Endodermal cell (in vitro differentiated cells): ENCODE data around the gene FAM83E. TPM values are rescaled to one million over a fixed set of nuclear protein-coding genes. Genes with fewer than 3 reads are reported as not detected.
A peak's percentile ranks its signal among the peaks of the same experiment; 100 is the strongest.

Source experiments
- DNase-seq: peaks from one replicate; pipeline ENCODE4 v3.0.0-alpha.2; 2017
- H3K27ac ChIP-seq: 2 replicates; pipeline ENCODE4 v1.5.1; 2013; ENCODE audit warnings: mild to moderate bottlenecking, low read depth, low read length, moderate library complexity
- H3K27me3 ChIP-seq: 2 replicates; pipeline ENCODE4 v1.6.1; 2013; ENCODE audit warnings: mild to moderate bottlenecking, low read length, moderate library complexity; ENCODE audit not compliant: insufficient read depth, control insufficient read depth, poor library complexity, severe bottlenecking
- H3K36me3 ChIP-seq: 2 replicates; pipeline ENCODE4 v1.7.0; 2013; ENCODE audit warnings: mild to moderate bottlenecking, low read length, moderate library complexity; ENCODE audit not compliant: control insufficient read depth, insufficient read depth
- H3K4me1 ChIP-seq: one replicate; pipeline ENCODE4 v1.7.0; 2013; ENCODE audit warnings: low read length; ENCODE audit not compliant: control insufficient read depth, insufficient read depth
- H3K4me3 ChIP-seq: 2 replicates; pipeline ENCODE4 v1.5.1; 2013; ENCODE audit warnings: mild to moderate bottlenecking, low read length, moderate library complexity
- H3K9ac ChIP-seq: 2 replicates; pipeline ENCODE4 v1.6.1; 2013; ENCODE audit warnings: mild to moderate bottlenecking, low read length, moderate library complexity; ENCODE audit not compliant: poor library complexity, severe bottlenecking; ENCODE audit errors: extremely low read depth
- H3K9me3 ChIP-seq: 2 replicates; pipeline ENCODE4 v1.6.1; 2013; ENCODE audit warnings: mild to moderate bottlenecking, low read length, moderate library complexity; ENCODE audit not compliant: control insufficient read depth
- H3K27ac Mint-ChIP-seq: 2 replicates; pipeline ENCODE4 v1.8.0; 2020; ENCODE audit warnings: mixed read lengths
- H3K27me3 Mint-ChIP-seq: 2 replicates; pipeline ENCODE4 v1.8.0; 2021; ENCODE audit warnings: mild to moderate bottlenecking, mixed read lengths; ENCODE audit not compliant: insufficient read depth
- H3K36me3 Mint-ChIP-seq: 2 replicates; pipeline ENCODE4 v1.8.0; 2020; ENCODE audit warnings: low read depth, mixed read lengths
- H3K4me1 Mint-ChIP-seq: 2 replicates; pipeline ENCODE4 v1.8.0; 2020; ENCODE audit warnings: mixed read lengths
- H3K4me3 Mint-ChIP-seq: 2 replicates; pipeline ENCODE4 v1.8.0; 2020; ENCODE audit warnings: mild to moderate bottlenecking, moderate library complexity, mixed read lengths
- H3K9me3 Mint-ChIP-seq: 2 replicates; pipeline ENCODE4 v1.8.0; 2020; ENCODE audit warnings: mild to moderate bottlenecking, mixed read lengths
- CTCF ChIP-seq: fragments of 200-600 bp; sonication (generic); conservative IDR thresholded peaks from 2 replicates; pipeline ENCODE4 v1.5.0; 2021; ENCODE audit warnings: antibody characterized with exemption, mild to moderate bottlenecking
- WGBS, 2 experiments: methylation state at CpG; one replicate each; pipeline versions ENCODE4 v1.1.5 to v1.1.7; 2013; ENCODE audit warnings: missing lambda C conversion rate in 2 of 2, mixed read lengths in 1 of 2; ENCODE audit not compliant: insufficient coverage in 1 of 2, insufficient read length in 1 of 2; 5-methylcytosine and 5-hydroxymethylcytosine counted together
- total RNA-seq, 2 donors: library from RNA; stranded (reverse); fragmentation: NEBNext Ultra II Directional in 1 of 2; extraction: Animal tissue kit (Norgen Biotek cat#: 25700) in 1 of 2; gene quantifications; 2 replicates in 1 of 2; 3 replicates in 1 of 2; pipeline ENCODE4 v1.2.1, GENCODE V29; 2021

FAM83E gene
- total RNA-seq, 2 donors from 2014 or later: 4.4 to 5.7 TPM

GRCh38 chr19:48630296-48631063, 15.6 kb upstream of the FAM83E start:
- WGBS, 2 experiments: 10 to 17% methylated on average over 28 to 47 of the region's 47 CpGs
- Mint-ChIP-seq H3K4me3 (peak overlapping the region; percentile 54), H3K27me3 (peaks cover 1% of the 10 kb centered on the region), H3K4me1 (peaks cover 21% of the 10 kb centered on the region), H3K9me3 (no peaks in the 10 kb centered on the region), H3K27ac (peak overlapping the region; percentile 95), H3K36me3 (peaks cover 14% of the 10 kb centered on the region)
- Histone ChIP-seq H3K9ac (peak overlapping the region; percentile 47), H3K27ac (peak overlapping the region; percentile 57), H3K4me3 (peak overlapping the region; percentile 66), H3K4me1 (peaks cover 27% of the 10 kb centered on the region), H3K36me3 (peaks cover 10% of the 10 kb centered on the region), H3K27me3 (no peaks in the 10 kb centered on the region), H3K9me3 (no peaks in the 10 kb centered on the region)
- peak; percentile 90 for DNase-seq
- peak; percentile 64 for TF ChIP-seq CTCF

DNA sequence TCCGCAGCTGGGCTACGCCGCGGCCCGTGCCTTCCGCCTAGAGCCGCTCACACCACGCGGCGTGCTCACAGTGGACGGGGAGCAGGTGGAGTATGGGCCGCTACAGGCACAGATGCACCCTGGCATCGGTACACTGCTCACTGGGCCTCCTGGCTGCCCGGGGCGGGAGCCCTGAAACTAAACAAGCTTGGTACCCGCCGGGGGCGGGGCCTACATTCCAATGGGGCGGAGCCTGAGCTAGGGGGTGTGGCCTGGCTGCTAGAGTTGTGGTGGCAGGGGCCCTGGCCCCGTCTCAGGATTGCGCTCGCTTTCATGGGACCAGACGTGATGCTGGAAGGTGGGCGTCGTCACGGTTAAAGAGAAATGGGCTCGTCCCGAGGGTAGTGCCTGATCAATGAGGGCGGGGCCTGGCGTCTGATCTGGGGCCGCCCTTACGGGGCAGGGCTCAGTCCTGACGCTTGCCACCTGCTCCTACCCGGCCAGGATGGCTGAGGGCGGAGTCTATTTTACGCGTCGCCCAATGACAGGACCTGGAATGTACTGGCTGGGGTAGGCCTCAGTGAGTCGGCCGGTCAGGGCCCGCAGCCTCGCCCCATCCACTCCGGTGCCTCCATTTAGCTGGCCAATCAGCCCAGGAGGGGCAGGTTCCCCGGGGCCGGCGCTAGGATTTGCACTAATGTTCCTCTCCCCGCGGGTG, 14.9 kb upstream of the FAM83E start:
- peaks cover 27% of the 10 kb centered on the region for H3K4me1 Mint-ChIP-seq
- Histone ChIP-seq H3K27me3 (no peaks in the 10 kb centered on the region), H3K36me3 (peaks cover 10% of the 10 kb centered on the region), H3K4me3 (peak overlapping the region; percentile 66), H3K9me3 (no peaks in the 10 kb centered on the region), H3K27ac (peak overlapping the region; percentile 57), H3K4me1 (peaks cover 24% of the 10 kb centered on the region), H3K9ac (peak overlapping the region; percentile 47)
- H3K27ac Mint-ChIP-seq: peak overlapping the region; percentile 95
- 35 to 40% methylated on average over 38 to 48 of the region's 48 CpGs for WGBS, 2 experiments
- no peak for TF ChIP-seq CTCF
- H3K36me3 Mint-ChIP-seq: peaks cover 14% of the 10 kb centered on the region
- H3K4me3 Mint-ChIP-seq: peak overlapping the region; percentile 54
- H3K27me3 Mint-ChIP-seq: no peaks in the 10 kb centered on the region
- DNase-seq: peak; percentile 99
- H3K9me3 Mint-ChIP-seq: no peaks in the 10 kb centered on the region

- H3K27me3 Mint-ChIP-seq: no peaks in the 10 kb centered on the region
- peak overlapping the region; percentile 87 for H3K27ac Mint-ChIP-seq
- H3K9me3 Mint-ChIP-seq: no peaks in the 10 kb centered on the region
- peaks cover 10% of the 10 kb centered on the region for H3K36me3 ChIP-seq
- no peak for TF ChIP-seq CTCF
- 96 to 99% methylated on average over 16 to 22 of the region's 22 CpGs for WGBS, 2 experiments
- H3K4me1 ChIP-seq: peaks cover 24% of the 10 kb centered on the region
- no peak for DNase-seq
- H3K4me3 ChIP-seq: no peak overlapping the region
- H3K27ac ChIP-seq: no peak overlapping the region
- no peaks in the 10 kb centered on the region for H3K9me3 ChIP-seq
- peaks cover 26% of the 10 kb centered on the region for H3K4me1 Mint-ChIP-seq
- H3K36me3 Mint-ChIP-seq: peaks cover 14% of the 10 kb centered on the region
- H3K9ac ChIP-seq: no peak overlapping the region
- no peak overlapping the region for H3K4me3 Mint-ChIP-seq
- H3K27me3 ChIP-seq: no peaks in the 10 kb centered on the region
Observed at GRCh38 chr19:48629297-48629598, 14.4 kb upstream of the FAM83E start.
